Hair follicle dermal papilla cell (primary cell): Measurements from ENCODE around the gene GNLY. TPM values are rescaled to one million over a fixed set of nuclear protein-coding genes. Genes with fewer than 3 reads are reported as not detected.

Experiments used
- small RNA-seq: library from RNA; depleted of rRNA; stranded (forward); fragments of <200 nt; gene quantifications from one replicate; pipeline ENCODE3, GENCODE V24; 2012
- total RNA-seq: library from RNA; depleted of rRNA; stranded (reverse); fragments of >200 nt; gene quantifications from 2 replicates; pipeline ENCODE4 v1.2.3, GENCODE V29; 2012

Gene GNLY
- total RNA-seq = not detected in 2 replicates

DNA sequence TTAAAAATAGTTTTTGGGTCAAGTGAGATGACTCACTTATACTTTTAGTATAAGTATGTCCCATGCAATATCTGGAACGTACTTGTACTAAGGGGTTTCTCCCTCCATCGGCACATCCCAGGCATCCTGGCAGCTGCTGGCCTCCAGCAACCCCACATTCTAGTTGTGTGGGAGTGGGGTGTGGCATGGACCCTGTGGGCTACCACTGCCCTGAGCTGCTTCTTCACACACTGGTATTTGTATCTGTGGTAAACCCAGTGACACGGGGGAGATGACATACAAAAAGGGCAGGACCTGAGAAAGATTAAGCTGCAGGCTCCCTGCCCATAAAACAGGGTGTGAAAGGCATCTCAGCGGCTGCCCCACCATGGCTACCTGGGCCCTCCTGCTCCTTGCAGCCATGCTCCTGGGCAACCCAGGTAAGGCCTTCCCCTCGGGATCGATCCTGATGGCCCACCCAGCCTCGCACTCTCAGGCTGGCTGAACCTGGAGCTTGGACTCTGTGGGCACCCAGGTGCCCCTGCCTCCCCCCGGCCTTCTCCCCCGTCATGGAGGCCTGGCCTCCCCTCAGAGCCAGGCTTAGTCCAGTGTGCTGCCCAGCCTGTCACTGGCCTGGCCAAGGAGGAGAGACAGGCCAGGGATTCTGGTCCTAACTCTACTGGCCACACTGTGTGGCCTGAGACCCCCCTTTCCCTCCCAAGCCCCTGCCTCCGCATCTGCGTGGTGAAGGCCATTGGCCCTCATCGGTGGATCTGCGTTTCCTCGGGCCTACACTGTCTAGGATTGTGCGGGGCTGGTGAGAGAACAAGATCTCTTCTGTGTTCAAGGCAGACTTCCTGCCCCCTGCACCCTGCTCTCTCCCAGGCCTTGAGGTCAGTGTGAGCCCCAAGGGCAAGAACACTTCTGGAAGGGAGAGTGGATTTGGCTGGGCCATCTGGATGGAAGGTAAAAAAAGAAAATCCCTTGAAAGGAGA is at the start of gene GNLY:
GNLY (plus strand) TSS at position 307 of the 974 bp plus-strand sequence; CDS start at position 368, 61 bp downstream.

DNA sequence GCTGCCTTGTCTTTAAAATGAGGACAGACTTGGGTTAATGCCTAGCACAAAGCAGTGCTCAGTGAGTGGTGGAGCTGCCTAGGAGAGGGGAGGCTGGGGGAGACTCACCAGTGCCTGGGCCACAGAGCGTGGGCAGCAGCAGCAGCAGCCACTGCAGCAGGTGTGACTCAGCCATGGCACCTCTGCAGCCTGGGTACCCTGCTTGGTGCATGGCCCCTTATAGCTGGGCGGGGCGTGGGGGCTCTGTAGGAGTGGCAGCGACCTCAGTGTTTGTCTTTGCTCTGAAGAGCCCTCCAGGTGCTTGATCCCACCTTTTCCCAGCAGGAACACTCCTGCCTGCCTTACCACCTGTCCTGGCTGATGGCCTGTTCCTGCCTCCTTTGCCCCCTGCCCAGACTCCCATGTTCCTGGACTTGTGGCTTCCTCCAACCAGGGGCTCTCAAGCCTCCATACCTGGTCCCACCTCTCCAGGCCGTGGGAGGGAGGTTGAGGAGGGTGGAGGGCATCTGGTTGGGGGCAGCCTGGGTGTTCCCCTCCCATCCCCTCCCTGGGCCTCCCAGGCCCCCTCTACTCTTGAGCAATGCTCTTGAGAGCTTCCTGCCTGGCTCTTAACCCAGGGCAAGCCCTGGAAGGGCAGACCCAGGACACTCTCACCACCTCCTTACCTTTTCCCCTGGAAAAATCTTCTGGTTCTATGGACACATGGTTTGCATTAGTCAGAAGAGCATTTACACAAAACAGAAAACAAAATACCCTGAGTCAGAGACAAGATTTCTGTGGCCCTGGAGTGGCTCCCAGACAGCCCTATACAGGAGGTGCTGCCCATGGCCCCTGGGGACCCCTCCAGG is 25.9 kb upstream of the GNLY start, which contains the start of gene SFTPB:
SFTPB (minus strand) TSS at position 191 of the 848 bp plus-strand sequence; CDS start at position 175, 16 bp downstream.

Small RNAs within 50 kb of the gene (small RNA-seq; reads per million reads assigned to genes)
- 8.5 reads per million, percentile 88 among the genes with 10 or more reads in this experiment for gene RNU1-38P

Other genes starting within 250 kb of the GNLY start
- 240 and 245 TPM in 2 replicates for gene MAT2A, start 155.2 kb upstream of the GNLY start, total RNA-seq
- 49.3 and 54.7 TPM in 2 replicates for gene GGCX, start 132.9 kb upstream of the GNLY start, total RNA-seq
- 1.5 and 1.9 TPM in 2 replicates for gene VAMP8, start 116.8 kb upstream of the GNLY start, total RNA-seq
- gene VAMP5, start 109.9 kb upstream of the GNLY start, total RNA-seq = 32.5 and 59.5 TPM in 2 replicates
- 117 and 168 TPM in 2 replicates for gene RNF181, start 98.6 kb upstream of the GNLY start, total RNA-seq
- 15.9 and 22.7 TPM in 2 replicates for gene TMEM150A, start 91.7 kb upstream of the GNLY start, total RNA-seq
- 20.2 and 24.3 TPM in 2 replicates for gene C2orf68, start 82.3 kb upstream of the GNLY start, total RNA-seq
- 33.5 and 39.4 TPM in 2 replicates for gene USP39, start 78.2 kb upstream of the GNLY start, total RNA-seq
- gene SFTPB, start 26.2 kb upstream of the GNLY start, total RNA-seq = not detected in 2 replicates
- 3.6 and 5.7 TPM in 2 replicates for gene ATOH8, start 59.6 kb downstream of the GNLY start, total RNA-seq
- 25.0 and 28.7 TPM in 2 replicates for gene ST3GAL5, start 194.6 kb downstream of the GNLY start, total RNA-seq